ENCODE measurements around the gene SIPA1L3.

GRCh38 chr19:38204096-38204495 is 297.1 kb downstream of the SIPA1L3 start:
- TF ChIP-seq POLR2A (IDR thresholded peaks at IDR 0.05) = no peak
- no peak for TF ChIP-seq CTCF (IDR thresholded peaks at IDR 0.05)

All from heart left ventricle (tissue), 13 donors.